SIG-M5 treated with dmso at 0.1 percent for 504 hours (cell line): Measurements from ENCODE around the gene INKA2.

Experiments
- DNase-seq: peaks from one replicate; lab custom pipeline; 2025; ENCODE audit not compliant: unreplicated experiment; lab: John Stamatoyannopoulos, UW

The INKA2 gene

GRCh38 chr1:111739194-111739924 lies at the start of gene INKA2:
INKA2 (minus strand) TSS chr1:111739395; CDS start chr1:111739242, 153 bp downstream.
- peak; percentile 83 for DNase-seq

GRCh38 chr1:111786669-111787207 lies 47.5 kb upstream of the INKA2 start:
- DNase-seq, result no peak

GRCh38 chr1:111784273-111784901 lies 45.2 kb upstream of the INKA2 start:
- DNase-seq, result no peak

GRCh38 chr1:111779546-111779945 lies 40.4 kb upstream of the INKA2 start:
- no peak for DNase-seq

GRCh38 chr1:111778541-111779051 lies 39.4 kb upstream of the INKA2 start:
- no peak for DNase-seq

GRCh38 chr1:111778066-111778465 lies 38.9 kb upstream of the INKA2 start:
- DNase-seq, result no peak

- no peak for DNase-seq
These were observed 38.1 kb upstream of the INKA2 start for GRCh38 chr1:111777301-111777700.

- no peak for DNase-seq
These were observed 37.7 kb upstream of the INKA2 start for GRCh38 chr1:111776861-111777260.

- no peak for DNase-seq
These were observed 37.2 kb upstream of the INKA2 start for GRCh38 chr1:111776391-111776790.

GRCh38 chr1:111775966-111776365 lies 36.8 kb upstream of the INKA2 start:
- DNase-seq, result no peak

- no peak for DNase-seq
These were observed 31.7 kb upstream of the INKA2 start for GRCh38 chr1:111770916-111771315.

- peak; percentile 72 for DNase-seq
These were observed 30.4 kb upstream of the INKA2 start for GRCh38 chr1:111769517-111770146.

- DNase-seq, result no peak
These were observed 29.4 kb upstream of the INKA2 start for GRCh38 chr1:111768625-111769024.

- no peak for DNase-seq
These were observed 28.8 kb upstream of the INKA2 start for GRCh38 chr1:111768023-111768422.

GRCh38 chr1:111762332-111762731 lies 23.1 kb upstream of the INKA2 start:
- no peak for DNase-seq

- no peak for DNase-seq
These were observed 22.5 kb upstream of the INKA2 start for GRCh38 chr1:111761717-111762116.

- peak; percentile 41 for DNase-seq
These were observed 19.2 kb upstream of the INKA2 start for GRCh38 chr1:111758373-111758772.

GRCh38 chr1:111756124-111756513 lies 16.9 kb upstream of the INKA2 start:
- no peak for DNase-seq

GRCh38 chr1:111755331-111756123 lies 16.3 kb upstream of the INKA2 start, which contains the start of gene DDX20:
DDX20 (plus strand) TSS chr1:111755901; CDS start chr1:111755925, 24 bp downstream.
- DNase-seq, result peak; percentile 93

- DNase-seq, result no peak
These were observed 15.8 kb upstream of the INKA2 start for GRCh38 chr1:111754984-111755330.
